Skin epidermis (tissue), 12 donors: ENCODE results near the gene FAU.

Experiments
- H3K27ac ChIP-seq, 21 experiments: fragments of 200-600 bp; sonication (generic) in 11 of 21; one replicate each; pipeline ENCODE4 v1.5.0; 2020; ENCODE audit warnings: mild to moderate bottlenecking in 3 of 21, inconsistent platforms in 2 of 21, moderate library complexity in 2 of 21
- H3K4me3 ChIP-seq, 7 experiments: fragments of 200-600 bp; sonication (generic) in 2 of 7; one replicate each; pipeline ENCODE4 v1.5.0; 2020; ENCODE audit warnings: inconsistent platforms in 2 of 7, mild to moderate bottlenecking in 2 of 7, moderate library complexity in 1 of 7

The FAU gene

DNA sequence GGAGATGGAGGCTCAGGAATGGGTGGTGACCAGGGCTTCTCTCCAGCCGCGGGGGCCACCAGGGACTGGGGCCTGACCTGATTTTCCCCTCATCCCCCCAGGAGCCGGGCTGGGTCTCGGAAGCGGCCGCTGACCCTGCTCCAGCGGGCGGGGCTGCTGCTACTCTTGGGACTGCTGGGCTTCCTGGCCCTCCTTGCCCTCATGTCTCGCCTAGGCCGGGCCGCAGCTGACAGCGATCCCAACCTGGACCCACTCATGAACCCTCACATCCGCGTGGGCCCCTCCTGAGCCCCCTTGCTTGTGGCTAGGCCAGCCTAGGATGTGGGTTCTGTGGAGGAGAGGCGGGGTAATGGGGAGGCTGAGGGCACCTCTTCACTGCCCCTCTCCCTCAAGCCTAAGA lies 34.1 kb downstream of the FAU start:
- Histone ChIP-seq H3K27ac (no peak overlapping the region), H3K4me3 (no peak overlapping the region)

DNA sequence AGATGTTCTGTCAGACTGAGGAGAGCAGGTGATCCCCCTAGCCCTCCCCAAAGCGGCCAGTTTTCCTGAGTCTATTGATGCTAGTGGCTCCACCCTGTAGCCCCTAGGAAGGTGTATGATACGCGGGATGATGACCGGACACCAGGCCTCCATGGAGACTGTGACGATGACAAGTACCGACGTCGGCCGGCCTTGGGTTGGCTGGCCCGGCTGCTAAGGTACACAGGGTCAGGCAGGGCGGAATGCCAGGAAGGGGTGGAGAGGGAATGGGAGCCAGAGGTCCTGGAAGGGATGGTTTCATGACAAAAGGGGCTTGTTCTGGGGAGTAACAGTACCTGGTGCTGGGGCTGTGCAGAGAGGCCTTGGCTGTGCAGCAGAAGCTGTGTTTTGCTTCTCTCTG lies 34.7 kb downstream of the FAU start:
- H3K27ac ChIP-seq = no peak overlapping the region
- H3K4me3 ChIP-seq = no peak overlapping the region

DNA sequence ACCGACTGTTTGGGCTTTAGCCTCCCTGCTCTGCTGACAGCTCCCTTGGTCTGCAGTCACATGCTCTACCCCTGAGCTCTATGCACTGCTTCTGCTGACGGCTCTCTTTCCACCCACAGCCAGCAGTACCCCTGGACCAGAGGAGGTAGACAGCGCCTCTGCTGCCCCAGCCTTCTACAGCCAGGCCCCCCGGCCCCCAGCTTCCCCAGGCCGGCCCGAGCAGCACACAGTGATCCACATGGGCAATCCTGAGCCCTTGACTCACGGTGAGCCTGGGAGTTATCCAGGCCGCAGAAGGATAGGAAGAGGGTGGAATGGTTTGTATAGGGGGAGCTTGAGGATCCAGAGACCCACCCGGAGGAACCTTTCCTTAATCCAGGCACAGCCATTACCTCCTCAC lies 35.1 kb downstream of the FAU start:
- H3K4me3 ChIP-seq = no peak overlapping the region
- H3K27ac ChIP-seq = no peak overlapping the region

DNA sequence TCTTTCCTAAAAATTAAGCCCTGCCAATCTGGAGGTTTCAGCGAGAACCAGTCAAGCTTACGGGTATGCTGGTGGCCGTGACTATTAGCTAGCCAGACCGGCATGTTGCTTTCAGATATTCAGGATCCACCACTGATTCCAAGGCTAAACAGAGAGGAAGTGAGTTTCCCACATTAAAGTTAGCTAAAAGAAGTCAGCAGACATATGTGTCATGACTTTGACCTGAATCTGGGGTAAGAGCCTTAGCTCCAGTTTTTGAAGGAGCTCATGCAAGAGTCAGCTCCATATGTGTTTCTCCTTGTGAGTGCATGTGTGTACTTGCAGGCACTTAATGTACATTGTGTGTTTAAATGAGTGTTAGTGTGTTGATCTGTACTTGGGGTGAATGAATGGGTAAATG lies 36.5 kb downstream of the FAU start:
- H3K27ac ChIP-seq = peak overlapping the region in 1 of 21 experiments; percentile 96
- no peak overlapping the region for H3K4me3 ChIP-seq

DNA sequence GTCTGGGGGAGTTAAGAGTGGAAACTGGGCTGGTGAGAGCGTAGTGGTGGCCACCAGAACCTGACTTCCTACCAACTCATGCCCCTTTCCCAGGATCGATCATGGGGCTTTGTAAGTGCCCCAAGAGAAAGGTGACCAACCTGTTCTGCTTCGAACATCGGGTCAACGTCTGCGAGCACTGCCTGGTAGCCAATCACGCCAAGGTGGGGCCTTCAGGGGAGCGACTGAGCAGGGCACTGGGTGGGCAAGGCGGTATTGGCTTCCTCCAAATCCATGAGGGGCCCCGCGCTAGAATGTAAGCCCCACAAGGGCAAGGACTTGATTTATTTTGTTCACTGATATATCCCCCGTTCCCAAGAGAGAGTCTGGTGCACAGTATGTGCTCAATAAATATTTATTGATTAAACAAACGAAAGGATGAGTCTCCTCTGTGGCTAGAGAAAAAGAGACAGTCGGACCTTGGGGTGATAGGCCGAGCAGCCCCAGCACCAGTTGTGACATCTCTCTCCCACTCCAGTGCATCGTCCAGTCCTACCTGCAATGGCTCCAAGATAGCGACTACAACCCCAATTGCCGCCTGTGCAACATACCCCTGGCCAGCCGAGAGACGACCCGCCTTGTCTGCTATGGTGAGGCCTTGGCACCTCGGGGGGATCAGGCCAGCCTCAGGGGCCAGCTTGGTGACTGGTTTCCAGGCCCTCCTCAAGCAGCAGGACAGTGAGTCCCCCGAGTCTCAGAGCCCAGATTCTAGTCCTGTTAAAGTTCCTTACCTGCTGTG lies 37.1 kb downstream of the FAU start:
- Histone ChIP-seq H3K27ac (peak overlapping the region; percentile 27 to 97 (median 93)), H3K4me3 (peak overlapping the region; percentile 58 to 98 (median 73))

DNA sequence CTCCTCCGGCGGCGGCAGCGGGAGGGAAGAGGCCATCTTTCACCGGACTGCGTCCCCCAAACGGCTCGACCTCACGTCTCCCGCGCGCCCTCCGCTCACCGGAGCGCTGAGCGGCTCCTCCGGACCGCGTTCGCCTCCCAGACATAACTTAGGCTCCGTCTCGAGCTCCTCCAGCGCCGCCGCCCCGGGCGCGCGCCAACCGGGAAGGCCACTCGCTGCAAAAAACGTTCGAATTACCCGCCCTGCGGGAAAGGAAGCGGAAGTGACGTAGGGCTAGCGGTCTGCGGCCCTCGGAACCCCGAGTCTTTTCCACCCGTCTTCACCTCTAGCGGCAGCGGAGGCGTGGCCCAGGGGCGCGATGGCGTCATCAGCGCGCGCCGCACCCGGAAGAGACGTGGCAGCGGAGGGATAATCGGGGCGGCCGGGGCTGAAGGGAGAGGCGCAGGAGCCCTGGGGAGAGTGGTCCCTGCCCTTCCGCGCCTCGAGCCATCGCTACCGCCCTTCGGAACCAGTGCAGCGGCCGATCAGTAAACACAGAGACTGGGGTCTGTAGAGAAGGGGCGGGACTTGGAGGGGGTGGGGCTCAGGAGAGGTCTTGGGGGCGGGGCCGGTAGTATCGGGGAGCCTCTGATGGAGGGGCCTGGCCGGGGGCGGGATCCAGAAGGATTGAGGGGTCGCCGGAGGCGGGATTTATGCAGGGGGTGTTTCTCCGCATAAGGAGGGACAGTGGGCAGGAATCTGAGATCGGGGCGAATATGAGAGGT lies 37.9 kb downstream of the FAU start, which contains the start of the genes CDCA5 and ZFPL1:
TSS of gene CDCA5 (minus strand) at position 207 of the 764 bp plus-strand sequence. CDS start at position 145, 62 bp downstream.
TSS of gene ZFPL1 (plus strand) at position 389 of the 764 bp plus-strand sequence. CDS start 477 bp downstream, outside the sequence.
- Histone ChIP-seq H3K4me3 (peak within 1 kb of the TSS; percentile 58 to 98 (median 73)), H3K27ac (peak within 1 kb of the TSS; percentile 27 to 97 (median 93))

DNA sequence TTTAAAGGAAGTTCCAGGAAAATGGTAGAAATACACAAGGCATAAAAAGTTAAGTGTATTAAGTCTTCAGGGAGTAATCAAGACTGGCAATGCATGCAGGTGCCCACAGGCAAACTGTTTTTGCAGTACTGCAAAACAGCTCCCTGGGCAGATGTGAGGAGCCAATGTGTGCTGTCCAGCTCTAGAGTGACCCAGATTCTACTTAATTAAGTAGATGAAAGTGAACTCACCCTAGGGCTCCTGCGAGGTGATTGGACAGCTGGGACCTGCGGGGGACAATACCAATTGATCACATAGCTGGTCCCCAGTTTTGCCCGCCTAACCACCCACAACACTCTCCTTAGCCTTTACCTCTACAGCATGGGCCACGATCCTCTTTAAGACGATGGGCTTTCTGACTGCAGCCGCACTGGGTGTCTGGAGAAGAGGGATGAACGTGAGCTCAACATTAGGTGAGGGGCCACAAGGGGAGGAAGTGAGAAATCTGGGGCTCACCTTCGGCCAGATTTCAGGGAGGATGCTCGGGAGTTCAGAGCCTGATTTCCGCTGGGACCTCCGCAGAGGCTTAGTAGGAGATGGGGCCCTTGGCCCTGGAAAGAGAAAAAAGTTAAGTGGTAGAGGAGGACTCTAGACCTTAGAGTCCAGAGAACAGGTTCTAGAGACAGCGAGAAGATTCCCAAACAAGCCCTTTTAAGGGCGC lies 38.6 kb downstream of the FAU start:
- peak overlapping the region; percentile 17 to 97 (median 93) for H3K27ac ChIP-seq
- H3K4me3 ChIP-seq = peak overlapping the region; percentile 58 to 98 (median 73)

DNA sequence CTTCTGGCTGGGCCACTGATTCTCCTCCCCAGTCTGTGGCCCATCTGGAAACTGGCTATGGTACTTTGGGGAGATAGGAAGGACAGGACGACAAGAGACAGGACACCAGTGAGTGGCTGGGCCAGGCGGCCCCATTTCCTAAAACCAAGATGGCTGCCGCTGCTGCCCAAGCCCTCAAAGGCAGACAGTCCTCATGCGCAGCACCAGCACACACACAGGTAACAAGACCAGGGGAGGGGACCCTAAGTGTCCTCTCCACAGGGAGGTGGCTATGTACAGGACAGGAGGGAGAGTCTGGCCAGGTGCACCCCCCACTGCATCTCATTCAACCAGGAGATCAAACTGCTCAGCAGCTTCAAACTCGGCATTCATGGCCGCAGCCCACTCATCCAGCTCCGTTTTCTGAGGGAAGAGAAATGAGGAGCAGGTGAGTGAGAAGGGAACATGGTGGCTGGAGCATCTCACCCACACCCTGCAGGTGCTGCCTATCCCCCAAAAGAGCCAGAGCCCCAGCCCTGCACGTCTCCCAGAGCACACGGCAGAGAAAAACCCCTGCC lies 43.1 kb downstream of the FAU start:
- peak overlapping the region in 3 of 21 experiments; percentile 9 to 51 (median 21) for H3K27ac ChIP-seq

DNA sequence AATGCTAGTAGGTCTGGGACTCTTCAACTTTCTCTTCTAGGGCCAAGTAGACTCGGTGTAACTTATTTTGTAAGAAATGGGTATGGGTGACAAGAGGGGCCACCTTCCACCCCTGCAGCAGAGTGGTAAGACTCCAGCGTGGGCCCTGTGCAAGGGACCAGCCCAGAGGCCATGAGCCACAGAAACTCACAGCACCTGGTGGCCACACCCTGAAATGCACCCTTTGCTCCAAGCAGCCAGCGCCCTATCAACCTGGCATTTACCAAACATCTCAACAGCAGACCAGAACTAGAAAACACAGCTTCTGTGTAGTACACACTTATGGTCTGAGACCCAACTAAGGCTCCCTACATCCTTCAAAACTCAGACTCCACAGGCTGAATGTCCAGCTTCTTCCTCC lies 43.8 kb downstream of the FAU start:
- no peak overlapping the region for H3K4me3 ChIP-seq
- H3K27ac ChIP-seq = peak overlapping the region in 3 of 21 experiments; percentile 9 to 51 (median 21)

More for the DNA sequence above, 43.1 kb downstream of the FAU start:
- H3K4me3 ChIP-seq = no peak overlapping the region

DNA sequence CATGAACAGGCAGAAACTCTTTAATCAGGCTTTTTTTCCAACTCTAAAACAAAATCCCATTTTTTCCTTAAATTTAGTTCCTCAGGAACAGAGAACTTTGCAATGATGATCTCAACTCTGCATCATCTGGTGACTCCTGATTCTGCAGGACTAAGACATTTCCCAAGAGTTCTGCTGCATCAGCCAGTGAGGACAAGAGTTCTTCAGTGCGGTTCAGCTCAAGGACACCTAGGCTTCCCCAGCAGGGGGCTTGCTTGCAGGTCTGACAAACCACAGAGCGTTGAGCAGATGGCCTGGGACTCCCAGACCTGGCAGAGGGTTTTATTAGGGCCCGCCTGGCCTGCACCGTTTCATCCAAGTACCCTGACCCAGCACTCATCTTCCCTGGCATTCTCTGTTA lies 44.5 kb downstream of the FAU start:
- Histone ChIP-seq H3K27ac (no peak overlapping the region), H3K4me3 (no peak overlapping the region)

DNA sequence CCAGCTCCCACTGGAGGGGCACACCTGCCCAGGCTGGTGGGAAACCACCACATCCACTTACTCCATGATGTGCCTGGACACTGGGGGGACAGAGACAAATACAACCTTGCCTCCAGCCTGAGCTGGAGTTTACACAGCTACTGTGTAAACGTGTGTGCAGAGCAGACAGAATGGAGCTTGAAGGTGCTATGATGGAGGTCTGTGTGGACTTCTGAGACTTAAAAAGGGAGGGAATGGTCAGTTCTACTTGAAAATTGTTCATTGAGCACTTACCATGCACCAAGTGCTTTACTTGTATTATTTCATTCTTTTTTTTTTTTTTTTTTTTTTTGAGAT lies 49.3 kb downstream of the FAU start:
- Histone ChIP-seq H3K4me3 (no peak overlapping the region), H3K27ac (no peak overlapping the region)

DNA sequence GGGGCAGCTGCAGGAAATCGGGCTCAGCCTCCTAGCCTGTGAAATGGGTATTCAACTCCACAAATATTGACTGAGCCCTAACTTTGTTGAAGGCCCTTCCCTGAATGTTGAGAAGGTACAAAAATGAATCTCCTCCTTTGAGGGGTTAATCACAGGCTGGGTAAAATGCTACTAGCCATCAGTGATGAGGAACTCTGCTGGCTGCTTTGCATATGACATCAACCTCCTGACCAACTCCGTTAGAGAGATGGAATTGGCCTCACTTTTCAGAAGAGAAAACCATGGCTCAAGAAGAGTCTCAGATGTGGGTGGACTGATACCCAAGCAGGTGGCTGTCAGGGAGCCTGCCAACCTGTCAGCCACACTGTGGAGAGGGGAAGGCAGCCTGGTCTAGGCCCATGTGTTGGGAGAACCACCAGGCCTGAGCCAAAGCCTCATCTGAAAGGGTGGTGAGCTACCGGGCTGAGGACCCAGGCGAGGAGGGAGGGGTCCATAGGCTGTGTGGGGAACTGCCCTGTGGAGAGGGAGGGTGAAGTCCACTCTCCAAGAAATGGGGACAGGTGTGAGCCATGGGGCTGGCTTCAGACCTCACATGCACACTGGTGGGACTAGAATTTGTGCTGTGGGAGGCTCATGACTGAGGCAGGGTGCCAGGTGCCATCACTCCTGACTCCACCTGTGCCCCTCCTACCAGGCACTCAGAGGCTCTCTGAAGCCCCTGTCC lies 49.9 kb downstream of the FAU start:
- no peak overlapping the region for H3K27ac ChIP-seq
- H3K4me3 ChIP-seq = no peak overlapping the region
